Measurements from ENCODE around the gene MRC1. TPM values are rescaled to one million over a fixed set of nuclear protein-coding genes. Genes with fewer than 3 reads are reported as not detected.
A peak's percentile ranks its signal among the peaks of the same experiment; 100 is the strongest.

MRC1 gene
- total RNA-seq, 6 donors from 2014 or later = 77.4 to 493 (median 121) TPM

GRCh38 chr10:17867056-17867455, 57.9 kb downstream of the MRC1 start:
- Histone ChIP-seq H3K4me3 (no peak overlapping the region), H3K9me3 (no peaks in the 10 kb centered on the region), H3K27me3 (no peaks in the 10 kb centered on the region), H3K4me1 (no peaks in the 10 kb centered on the region), H3K27ac (no peak overlapping the region), H3K36me3 (no peaks in the 10 kb centered on the region)
- ATAC-seq (ENCODE audit: low FRiP score in 2 of 2) = no peak
- DNase-seq = no peak
- 77 to 79% methylated on average over 2 of the region's 2 CpGs for WGBS, 2 donors
- no peak for TF ChIP-seq POLR2AphosphoS5 (IDR thresholded peaks at IDR 0.05)
- TF ChIP-seq CTCF (IDR thresholded peaks at IDR 0.05) = no peak
- no peak for TF ChIP-seq EP300 (IDR thresholded peaks at IDR 0.05)
- TF ChIP-seq POLR2A (IDR thresholded peaks at IDR 0.05) = no peak

GRCh38 chr10:17871036-17871435, 61.9 kb downstream of the MRC1 start:
- H3K4me1 ChIP-seq = no peaks in the 10 kb centered on the region
- no peak overlapping the region for H3K4me3 ChIP-seq
- TF ChIP-seq CTCF (IDR thresholded peaks at IDR 0.05) = no peak
- TF ChIP-seq EP300 (IDR thresholded peaks at IDR 0.05) = no peak
- TF ChIP-seq POLR2A (IDR thresholded peaks at IDR 0.05) = no peak
- TF ChIP-seq POLR2AphosphoS5 (IDR thresholded peaks at IDR 0.05) = no peak
- no peaks in the 10 kb centered on the region for H3K27me3 ChIP-seq
- no peaks in the 10 kb centered on the region for H3K36me3 ChIP-seq
- no peak for ATAC-seq (ENCODE audit: low FRiP score in 2 of 2)
- 83 to 85% methylated on average over 6 of the region's 6 CpGs for WGBS, 2 donors
- DNase-seq = no peak
- H3K27ac ChIP-seq = no peak overlapping the region
- no peaks in the 10 kb centered on the region for H3K9me3 ChIP-seq

GRCh38 chr10:17872191-17873091, 63.3 kb downstream of the MRC1 start:
- DNase-seq = no peak
- 58 to 65% methylated on average over 8 of the region's 8 CpGs for WGBS, 2 donors
- no peaks in the 10 kb centered on the region for H3K9me3 ChIP-seq
- no peak overlapping the region for H3K4me3 ChIP-seq
- no peak overlapping the region for H3K27ac ChIP-seq
- ATAC-seq (ENCODE audit: low FRiP score in 2 of 2) = no peak
- H3K36me3 ChIP-seq = no peaks in the 10 kb centered on the region
- no peaks in the 10 kb centered on the region for H3K4me1 ChIP-seq
- TF ChIP-seq CTCF (IDR thresholded peaks at IDR 0.05) = peak in 2 of 6 experiments; percentile 37 to 48
- TF ChIP-seq EP300 (IDR thresholded peaks at IDR 0.05) = no peak
- H3K27me3 ChIP-seq = no peaks in the 10 kb centered on the region

GRCh38 chr10:17873946-17874345, 64.8 kb downstream of the MRC1 start:
- Histone ChIP-seq H3K4me1 (no peaks in the 10 kb centered on the region), H3K27me3 (no peaks in the 10 kb centered on the region), H3K4me3 (no peak overlapping the region), H3K9me3 (no peaks in the 10 kb centered on the region), H3K27ac (no peak overlapping the region), H3K36me3 (no peaks in the 10 kb centered on the region)
- TF ChIP-seq POLR2A (IDR thresholded peaks at IDR 0.05) = no peak
- no peak for TF ChIP-seq CTCF (IDR thresholded peaks at IDR 0.05)
- no peak for TF ChIP-seq EP300 (IDR thresholded peaks at IDR 0.05)
- TF ChIP-seq POLR2AphosphoS5 (IDR thresholded peaks at IDR 0.05) = no peak
- 77 to 84% methylated on average over 2 of the region's 2 CpGs for WGBS, 2 donors
- no peak for ATAC-seq (ENCODE audit: low FRiP score in 2 of 2)
- DNase-seq = no peak

GRCh38 chr10:17877121-17877520, 68.0 kb downstream of the MRC1 start:
- Histone ChIP-seq H3K4me1 (no peaks in the 10 kb centered on the region), H3K27ac (no peak overlapping the region), H3K4me3 (no peak overlapping the region), H3K36me3 (no peaks in the 10 kb centered on the region), H3K9me3 (no peaks in the 10 kb centered on the region), H3K27me3 (no peaks in the 10 kb centered on the region)
- TF ChIP-seq CTCF (IDR thresholded peaks at IDR 0.05) (no peak), EP300 (IDR thresholded peaks at IDR 0.05) (no peak)
- no peak for ATAC-seq (ENCODE audit: low FRiP score in 2 of 2)
- DNase-seq = no peak
